Measurements from ENCODE around the gene HS3ST5. TPM values are rescaled to one million over a fixed set of nuclear protein-coding genes. Genes with fewer than 3 reads are reported as not detected.

Gene HS3ST5
- total RNA-seq, 1 experiment from 2014 or later = 8.7 TPM

- Mint-ChIP-seq H3K27me3 (ENCODE audit: low read depth) (no peaks in the 10 kb centered on the region), H3K9me3 (no peaks in the 10 kb centered on the region), H3K27ac (peak overlapping the region; percentile 61; the same call in 1 of the 2 replicates), H3K4me1 (peaks cover 73% of the 10 kb centered on the region), H3K4me3 (no peak overlapping the region), H3K36me3 (peaks cover 4% of the 10 kb centered on the region; the same call in 1 of the 2 replicates)
- ATAC-seq (peak; percentile 62), DNase-seq (ENCODE audit: low spot score) (no peak)
- POLR2A ChIA-PET = no interaction called here
- TF ChIP-seq USF2 (CRISPR knock-in tag; IDR thresholded peaks at IDR 0.05) (no peak), AR (CRISPR knock-in tag; IDR thresholded peaks at IDR 0.05) (no peak), AFF4 (CRISPR knock-in tag; IDR thresholded peaks at IDR 0.05; ENCODE audit: borderline replicate concordance) (no peak), E2F1 (CRISPR knock-in tag; IDR thresholded peaks at IDR 0.05) (no peak), EMX1 (CRISPR knock-in tag; IDR thresholded peaks at IDR 0.05) (no peak), RORB (CRISPR knock-in tag; IDR thresholded peaks at IDR 0.05) (no peak), ZBTB21 (CRISPR knock-in tag; IDR thresholded peaks at IDR 0.05; ENCODE audit: borderline replicate concordance) (no peak), STAT6 (CRISPR knock-in tag; conservative IDR thresholded peaks at IDR 0.05; ENCODE audit: low read depth) (no peak), KAT7 (CRISPR knock-in tag; IDR thresholded peaks at IDR 0.05; ENCODE audit: borderline replicate concordance) (no peak), ZNF219 (CRISPR knock-in tag; IDR thresholded peaks at IDR 0.05; ENCODE audit: borderline replicate concordance) (no peak), ZNF281 (CRISPR knock-in tag; IDR thresholded peaks at IDR 0.05) (no peak), NR3C1 (CRISPR knock-in tag; conservative IDR thresholded peaks at IDR 0.05; ENCODE audit: low read depth) (no peak), PRRX2 (CRISPR knock-in tag; IDR thresholded peaks at IDR 0.05) (no peak), USF1 (CRISPR knock-in tag; IDR thresholded peaks at IDR 0.05) (no peak), ZNF232 (CRISPR knock-in tag; IDR thresholded peaks at IDR 0.05) (no peak)
- CTCF ChIA-PET = interaction anchor here (0.6 to 1.8 kb wide), 3 partner anchors 22 to 284 kb away, joined by 3 to 5 read pairs (median 4); no protein-coding TSS in a partner anchor
Observed at GRCh38 chr6:114280239-114280982, 62.4 kb downstream of the HS3ST5 start.

Data from WTC11 (cell line).